SHP77 treated with DMSO at 0.1 percent for 48 hours (cell line): ENCODE measurements around the gene SPTB.
A peak's percentile ranks its signal among the peaks of the same experiment; 100 is the strongest.

Source experiments
- DNase-seq: peaks from one replicate; lab custom pipeline; 2025; lab: John Stamatoyannopoulos, UW

The SPTB gene

GRCh38 chr14:64885559-64885958 lies 5.9 kb upstream of the SPTB start:
- DNase-seq = no peak

GRCh38 chr14:64880221-64881121 lies 764 bp upstream of the SPTB start:
- no peak for DNase-seq

GRCh38 chr14:64878837-64879634 lies 671 bp downstream of the SPTB start:
- DNase-seq = no peak

GRCh38 chr14:64877846-64878245 lies 1.9 kb downstream of the SPTB start:
- DNase-seq = no peak

- DNase-seq = no peak
These were observed 4.4 kb downstream of the SPTB start for GRCh38 chr14:64875350-64875749.

- DNase-seq = no peak
These were observed 6.0 kb downstream of the SPTB start for GRCh38 chr14:64873506-64874219.

- no peak for DNase-seq
These were observed 8.4 kb downstream of the SPTB start for GRCh38 chr14:64871344-64871743.

- no peak for DNase-seq
These were observed 9.5 kb downstream of the SPTB start for GRCh38 chr14:64870160-64870559.

GRCh38 chr14:64868841-64869240 lies 10.9 kb downstream of the SPTB start:
- DNase-seq = no peak

- no peak for DNase-seq
These were observed 11.3 kb downstream of the SPTB start for GRCh38 chr14:64868379-64868778.

GRCh38 chr14:64867182-64867581 lies 12.5 kb downstream of the SPTB start:
- no peak for DNase-seq

- DNase-seq = no peak
These were observed 13.7 kb downstream of the SPTB start for GRCh38 chr14:64865992-64866391.

GRCh38 chr14:64865109-64865508 lies 14.6 kb downstream of the SPTB start:
- no peak for DNase-seq

- no peak for DNase-seq
These were observed 15.4 kb downstream of the SPTB start for GRCh38 chr14:64864258-64864657.

- no peak for DNase-seq
These were observed 17.8 kb downstream of the SPTB start for GRCh38 chr14:64861916-64862315.

- DNase-seq = no peak
These were observed 19.7 kb downstream of the SPTB start for GRCh38 chr14:64860039-64860438.

- no peak for DNase-seq
These were observed 21.5 kb downstream of the SPTB start for GRCh38 chr14:64857979-64858744.

GRCh38 chr14:64856529-64857445 lies 22.9 kb downstream of the SPTB start:
- DNase-seq = no peak

- peak; percentile 63 for DNase-seq
These were observed 23.8 kb downstream of the SPTB start for GRCh38 chr14:64855721-64856528.
